HepG2 (cell line): ENCODE measurements around the gene SRCAP.

Experiments
- AHR ChIP-seq: IDR thresholded peaks from 2 replicates; pipeline ENCODE4 v1.6.1; 2018; ENCODE audit warnings: missing genetic modification reagents, missing compliant biosample characterization
- CHD2 ChIP-seq: IDR thresholded peaks from 2 replicates; pipeline ENCODE4 v1.6.1; 2011; ENCODE audit warnings: low read depth, low read length, improper control_type of control experiment
- USF2 ChIP-seq, 2 experiments: sonication (generic) in 1 of 2; formaldehyde crosslinking in 1 of 2; IDR thresholded peaks; 2 replicates each; pipeline versions ENCODE4 v1.5.1 to v1.6.1; 2011 to 2020; ENCODE audit warnings: borderline replicate concordance in 1 of 2, low read depth in 1 of 2, low read length in 1 of 2, mild to moderate bottlenecking in 1 of 2, missing genetic modification reagents in 1 of 2, moderate library complexity in 1 of 2
- ZFY ChIP-seq: sonication (generic); formaldehyde crosslinking; IDR thresholded peaks from 2 replicates; pipeline ENCODE4 v1.4.0; 2020; ENCODE audit warnings: missing genetic modification reagents

- TF ChIP-seq AHR (CRISPR knock-in tag): no peak
- TF ChIP-seq USF2 (IDR thresholded peaks at IDR 0.05; ENCODE audit: low read depth, low read length): no peak
- no peak for TF ChIP-seq USF2 (CRISPR knock-in tag; IDR thresholded peaks at IDR 0.05; ENCODE audit: borderline replicate concordance)
- no peak for TF ChIP-seq CHD2
- TF ChIP-seq ZFY (CRISPR knock-in tag): no peak
These were observed 5.0 kb downstream of the SRCAP start for GRCh38 chr16:30703971-30704370.
